GM21717 (cell line): ENCODE measurements around the gene PRR36.

Source experiments
- ATAC-seq: cut with Tn5 transposase; IDR thresholded peaks from one replicate; pipeline ENCODE4 v1.9.1; 2021; ENCODE audit warnings: mild to moderate bottlenecking, moderate library complexity; ENCODE audit not compliant: unreplicated experiment

PRR36 gene

GRCh38 chr19:7820588-7820987, 53.6 kb downstream of the PRR36 start:
- ATAC-seq = no peak

GRCh38 chr19:7819337-7819736, 54.9 kb downstream of the PRR36 start:
- no peak for ATAC-seq

GRCh38 chr19:7818806-7819205, 55.4 kb downstream of the PRR36 start:
- no peak for ATAC-seq
